A673 (cell line): ENCODE results near the gene LHPP. TPM values are rescaled to one million over a fixed set of nuclear protein-coding genes. Genes with fewer than 3 reads are reported as not detected.

ENCODE experiments used
- BruUV-seq: library from RNA; stranded (reverse); fragments of 400-500 nt; replicated peaks from 2 replicates; lab custom pipeline; 2021; lab: Mats Ljungman, UMichigan
- CTCF ChIA-PET: fragments of 300-600 bp; sonication (Branson Sonifier 250); formaldehyde crosslinking; loops from one replicate; lab custom pipeline; 2022; ENCODE audit warnings: antibody characterized with exemption; lab: Charles Lee
- POLR2A ChIA-PET: fragments of 300-600 bp; sonication (Branson Sonifier 250); formaldehyde crosslinking; loops from one replicate; lab custom pipeline; 2022; ENCODE audit warnings: antibody characterized with exemption; ENCODE audit not compliant: low non-redundant PET; lab: Charles Lee
- DNase-seq: peaks from one replicate; pipeline ENCODE4 v3.0.0-alpha.2; 2015; ENCODE audit warnings: low spot score
- H3K27ac ChIP-seq: fragments of 200-600 bp; sonication (generic); 2 replicates; pipeline ENCODE4 v1.5.1; 2016; ENCODE audit warnings: mixed run types, low read depth, mild to moderate bottlenecking, mixed read lengths, antibody characterized with exemption, low read length; ENCODE audit not compliant: poor library complexity, severe bottlenecking
- H3K27me3 ChIP-seq: fragments of 200-600 bp; sonication (generic); replicated peaks from 2 replicates; pipeline ENCODE4 v1.6.1; 2017; ENCODE audit warnings: mixed run types, low read depth, mild to moderate bottlenecking, mixed read lengths, antibody characterized with exemption, low read length; ENCODE audit not compliant: insufficient read depth, poor library complexity
- H3K36me3 ChIP-seq: fragments of 200-600 bp; sonication (generic); 2 replicates; pipeline ENCODE4 v1.6.1; 2016; ENCODE audit warnings: mixed run types, mild to moderate bottlenecking, mixed read lengths, antibody characterized with exemption, low read length; ENCODE audit not compliant: insufficient read depth, poor library complexity, severe bottlenecking
- H3K4me1 ChIP-seq: fragments of 200-600 bp; sonication (generic); 2 replicates; pipeline ENCODE4 v1.6.1; 2017; ENCODE audit warnings: mixed run types, mild to moderate bottlenecking, mixed read lengths, antibody characterized with exemption, low read length; ENCODE audit not compliant: insufficient read depth, poor library complexity, severe bottlenecking
- H3K4me3 ChIP-seq: fragments of 200-600 bp; sonication (generic); 2 replicates; pipeline ENCODE4 v1.5.1; 2016; ENCODE audit warnings: low read depth, mixed run types, mild to moderate bottlenecking, mixed read lengths, low read length; ENCODE audit not compliant: poor library complexity, severe bottlenecking
- H3K9me3 ChIP-seq: fragments of 200-600 bp; sonication (generic); 2 replicates; pipeline ENCODE4 v1.6.1; 2016; ENCODE audit warnings: mixed run types, low read depth, mild to moderate bottlenecking, mixed read lengths, antibody characterized with exemption, low read length; ENCODE audit not compliant: poor library complexity, severe bottlenecking
- EZH2 ChIP-seq: fragments of 200-600 bp; sonication (generic); IDR thresholded peaks from 2 replicates; pipeline ENCODE4 v1.6.1; 2017; ENCODE audit warnings: borderline replicate concordance, low read depth, mild to moderate bottlenecking, mixed read lengths, antibody characterized with exemption, low read length; ENCODE audit not compliant: poor library complexity, severe bottlenecking
- intact Hi-C: fragments of 100-400 bp; cut with micrococcal nuclease; formaldehyde crosslinking; loops from one replicate; pipeline ENCODE4 v1.10.0; 2022; ENCODE audit not compliant: unreplicated experiment
- total RNA-seq: library from RNA; stranded (reverse); gene quantifications from 2 replicates; pipeline ENCODE4 v1.2.3, GENCODE V29; 2021
- TF ChIP-seq, protein P1 (sequence below): fragments of 300-800, 200-600 bp; sonication (generic); conservative IDR thresholded peaks from 2 replicates; pipeline ENCODE4 v1.5.1; 2017; ENCODE audit warnings: low read depth, mild to moderate bottlenecking, antibody characterized with exemption, low read length, moderate library complexity, mixed read lengths

The LHPP gene
- total RNA-seq, 1 experiment from 2014 or later, result 2.3 TPM

DNA sequence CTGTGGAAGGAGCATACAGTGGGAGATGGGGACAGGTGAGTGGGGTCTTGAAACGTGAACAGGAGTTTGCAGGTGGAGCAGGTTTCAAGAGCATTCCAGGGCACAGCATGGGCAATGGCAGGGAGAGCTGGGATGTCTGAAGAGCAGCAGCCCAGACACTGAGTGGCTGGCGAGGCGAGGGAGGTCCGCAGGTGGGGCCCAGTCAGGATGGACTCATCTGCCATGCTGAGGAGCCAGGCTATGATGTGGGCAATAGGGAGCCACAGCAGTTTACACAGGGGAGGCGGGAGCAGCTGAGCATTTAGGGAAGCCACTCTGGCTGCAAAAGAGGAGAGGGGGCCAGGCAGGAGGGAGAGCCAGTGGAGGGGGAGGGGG lies 143.8 kb downstream of the LHPP start:
- Histone ChIP-seq H3K9me3 (no peaks in the 10 kb centered on the region), H3K4me1 (no peaks in the 10 kb centered on the region), H3K4me3 (no peak overlapping the region), H3K27ac (no peak overlapping the region), H3K36me3 (no peaks in the 10 kb centered on the region), H3K27me3 (no peaks in the 10 kb centered on the region)
- CTCF ChIA-PET, result no interaction called here
- TF ChIP-seq EZH2, result no peak
- TF ChIP-seq, protein P1, sequence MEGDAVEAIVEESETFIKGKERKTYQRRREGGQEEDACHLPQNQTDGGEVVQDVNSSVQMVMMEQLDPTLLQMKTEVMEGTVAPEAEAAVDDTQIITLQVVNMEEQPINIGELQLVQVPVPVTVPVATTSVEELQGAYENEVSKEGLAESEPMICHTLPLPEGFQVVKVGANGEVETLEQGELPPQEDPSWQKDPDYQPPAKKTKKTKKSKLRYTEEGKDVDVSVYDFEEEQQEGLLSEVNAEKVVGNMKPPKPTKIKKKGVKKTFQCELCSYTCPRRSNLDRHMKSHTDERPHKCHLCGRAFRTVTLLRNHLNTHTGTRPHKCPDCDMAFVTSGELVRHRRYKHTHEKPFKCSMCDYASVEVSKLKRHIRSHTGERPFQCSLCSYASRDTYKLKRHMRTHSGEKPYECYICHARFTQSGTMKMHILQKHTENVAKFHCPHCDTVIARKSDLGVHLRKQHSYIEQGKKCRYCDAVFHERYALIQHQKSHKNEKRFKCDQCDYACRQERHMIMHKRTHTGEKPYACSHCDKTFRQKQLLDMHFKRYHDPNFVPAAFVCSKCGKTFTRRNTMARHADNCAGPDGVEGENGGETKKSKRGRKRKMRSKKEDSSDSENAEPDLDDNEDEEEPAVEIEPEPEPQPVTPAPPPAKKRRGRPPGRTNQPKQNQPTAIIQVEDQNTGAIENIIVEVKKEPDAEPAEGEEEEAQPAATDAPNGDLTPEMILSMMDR, result no peak
- BruUV-seq, result no TSS peak
- POLR2A ChIA-PET, result no interaction called here
- DNase-seq, result no peak
- intact Hi-C loops, result no loop called here

DNA sequence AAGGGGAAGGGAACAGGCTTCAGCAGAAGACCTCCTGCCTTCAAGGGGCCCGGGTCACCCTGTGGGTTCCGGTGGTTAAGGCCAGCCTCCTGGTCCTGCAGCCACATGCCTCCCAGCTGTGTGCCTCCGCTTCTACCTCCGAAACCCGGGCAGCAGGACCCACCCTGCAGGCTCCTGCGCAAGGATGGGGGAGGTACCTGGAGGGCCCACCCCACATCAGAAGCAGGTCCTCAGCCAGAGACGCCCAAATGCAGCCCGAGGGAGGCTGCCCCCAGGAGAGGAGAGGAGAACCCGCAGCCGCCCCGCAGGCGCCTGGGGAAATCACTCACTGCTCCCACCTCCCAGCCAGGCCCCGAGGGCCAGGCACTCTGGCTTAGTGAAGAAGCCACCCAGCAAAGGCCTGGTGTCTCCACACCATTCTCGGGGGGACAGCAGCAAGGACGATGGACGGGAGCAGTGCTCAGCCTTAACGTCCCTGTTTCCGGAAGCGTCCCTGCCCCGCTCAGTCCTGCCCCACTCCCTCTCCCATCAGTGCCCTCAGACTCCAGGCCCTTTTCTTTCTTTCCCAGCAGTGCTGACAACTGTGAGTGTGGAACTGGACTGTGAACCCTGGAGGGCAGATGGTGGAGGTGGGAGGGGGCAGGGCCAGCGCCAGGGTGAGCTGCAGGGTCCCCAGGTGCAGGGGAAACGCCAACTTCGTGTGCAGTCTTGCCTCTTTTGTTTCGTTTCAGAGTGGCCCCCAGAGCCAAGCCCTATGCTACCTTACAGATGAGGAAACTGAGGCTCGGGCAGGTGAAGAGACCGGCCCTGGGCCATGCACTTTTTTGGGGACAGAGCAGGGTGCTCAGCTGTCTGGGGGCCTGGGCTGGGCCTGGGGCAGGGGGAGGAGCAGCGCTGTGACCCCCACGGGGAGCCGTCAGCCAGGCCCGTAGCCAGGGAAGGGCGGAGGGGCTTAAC lies 144.5 kb downstream of the LHPP start:
- TF ChIP-seq, protein P1, result no peak
- no peak for TF ChIP-seq EZH2
- CTCF ChIA-PET, result no interaction called here
- POLR2A ChIA-PET, result no interaction called here

DNA sequence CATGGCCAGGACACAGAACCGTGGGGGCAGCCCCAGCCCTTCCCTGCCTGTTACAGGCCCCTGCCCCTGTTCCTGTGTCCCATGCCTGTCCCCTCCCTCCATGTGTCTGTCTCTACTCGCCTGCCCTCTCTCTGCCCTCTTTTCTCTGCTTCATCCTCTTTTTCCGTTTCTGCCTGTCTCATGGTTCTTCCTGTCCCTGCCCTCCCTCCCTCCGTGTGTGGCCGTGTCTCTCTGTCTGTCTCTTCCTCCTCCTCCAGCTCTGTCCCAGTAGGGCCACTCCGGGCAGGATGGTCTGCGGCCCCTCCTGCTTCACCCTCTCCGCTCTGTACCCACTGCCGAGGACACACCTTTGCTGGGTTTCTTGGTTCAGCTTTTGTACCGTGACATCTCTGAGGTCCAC lies 145.2 kb downstream of the LHPP start:
- no TSS peak for BruUV-seq
- H3K9me3 ChIP-seq, result no peaks in the 10 kb centered on the region
- POLR2A ChIA-PET, result no interaction called here
- DNase-seq, result no peak
- no peaks in the 10 kb centered on the region for H3K27me3 ChIP-seq
- TF ChIP-seq, protein P1, result no peak
- TF ChIP-seq EZH2, result no peak
- CTCF ChIA-PET, result no interaction called here
- no peak overlapping the region for H3K27ac ChIP-seq
- intact Hi-C loops, result no loop called here
- H3K36me3 ChIP-seq, result no peaks in the 10 kb centered on the region
- H3K4me1 ChIP-seq, result no peaks in the 10 kb centered on the region
- no peak overlapping the region for H3K4me3 ChIP-seq

More for the DNA sequence above, 144.5 kb downstream of the LHPP start:
- H3K27me3 ChIP-seq, result no peaks in the 10 kb centered on the region
- DNase-seq, result no peak
- no peak overlapping the region for H3K27ac ChIP-seq
- no peaks in the 10 kb centered on the region for H3K9me3 ChIP-seq
- BruUV-seq, result no TSS peak
- intact Hi-C loops, result no loop called here
- no peak overlapping the region for H3K4me3 ChIP-seq
- H3K4me1 ChIP-seq, result no peaks in the 10 kb centered on the region
- no peaks in the 10 kb centered on the region for H3K36me3 ChIP-seq
